Stimulated activated CD8-positive, alpha-beta memory T cell treated with anti-CD3 and anti-CD28 coated beads, Interleukin-15, amount 100 ng/mL, for 1 hour (primary cell): ENCODE data around the gene GRM8.
"Not testable (repeated sequence)": the region's sequence is repeated elsewhere in the genome, so short reads cannot be mapped to it uniquely, and the experiment has no call there.

ENCODE experiments used
- DNase-seq: peaks from one replicate; pipeline ENCODE4 v3.0.0-alpha.2; 2020; ENCODE audit warnings: low read depth

GRM8 gene

GRCh38 chr7:127029823-127030222 lies 222.9 kb downstream of the GRM8 start:
- DNase-seq, result no peak

- DNase-seq, result no peak
Measured at GRCh38 chr7:127021857-127022256, 230.9 kb downstream of the GRM8 start.

- DNase-seq, result no peak
Measured at GRCh38 chr7:127021019-127021738, 231.6 kb downstream of the GRM8 start.

GRCh38 chr7:127018889-127019288 lies 233.9 kb downstream of the GRM8 start:
- DNase-seq, result no peak

DNA sequence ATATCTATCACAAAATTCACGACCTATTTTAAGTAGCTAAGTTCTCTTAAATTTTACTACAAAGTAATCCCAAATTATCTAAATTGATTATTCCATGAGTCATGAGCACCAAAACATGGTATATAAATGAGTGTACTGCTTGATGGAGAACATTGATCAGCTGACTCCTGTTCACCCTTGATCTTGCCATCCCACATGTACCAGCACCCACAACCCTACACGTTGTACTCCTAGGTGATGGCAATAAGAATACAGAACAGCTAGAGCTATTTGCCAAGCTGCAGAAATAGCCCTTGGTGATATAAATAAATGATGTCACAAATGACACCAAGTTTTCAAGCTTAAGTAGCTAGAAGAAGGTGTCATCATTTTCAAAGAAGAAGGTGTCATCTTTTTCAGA lies 235.5 kb downstream of the GRM8 start:
- no peak for DNase-seq

DNA sequence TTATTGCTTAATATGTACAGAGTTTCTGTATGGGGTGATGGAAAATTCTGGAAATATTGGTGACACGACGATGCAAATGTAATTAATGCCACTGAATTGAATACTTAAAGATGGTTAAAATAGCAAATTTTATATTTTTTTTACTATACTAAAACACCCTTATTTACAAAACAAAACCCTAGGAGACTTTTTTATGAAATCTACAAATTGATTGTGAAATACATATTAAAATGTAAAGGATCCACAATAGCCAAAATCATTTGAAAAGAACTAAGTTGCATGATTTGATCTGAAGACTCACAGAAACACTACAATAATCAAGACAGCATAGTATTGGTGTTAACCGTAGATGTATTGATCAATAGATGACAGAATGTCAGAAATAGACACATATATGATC lies 252.0 kb downstream of the GRM8 start:
- DNase-seq, result no peak

DNA sequence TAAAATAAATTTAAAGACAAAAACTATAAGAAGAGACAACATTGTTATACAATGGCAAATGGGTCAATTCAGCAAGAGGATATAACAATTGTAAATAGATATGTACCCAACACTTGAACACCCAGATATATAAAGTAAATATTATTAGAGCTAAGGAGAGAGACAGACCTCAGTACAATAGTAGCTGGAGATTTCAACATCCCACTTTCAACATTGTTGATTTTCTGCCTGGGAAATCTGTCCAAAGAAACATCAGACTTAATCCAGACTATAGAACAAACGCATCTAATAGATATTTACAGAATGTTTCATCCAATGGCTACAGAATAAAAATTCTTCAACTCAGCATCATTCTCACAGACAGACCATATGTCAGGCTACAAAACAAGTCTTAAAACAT lies 256.1 kb downstream of the GRM8 start:
- DNase-seq, result no peak

- DNase-seq, result no peak
Measured at GRCh38 chr7:126993626-126994213, 259.0 kb downstream of the GRM8 start.

GRCh38 chr7:126988022-126988421 lies 264.7 kb downstream of the GRM8 start:
- no peak for DNase-seq

GRCh38 chr7:126979722-126980121 lies 273.0 kb downstream of the GRM8 start:
- no peak for DNase-seq

- no peak for DNase-seq
Measured at GRCh38 chr7:126978865-126979264, 273.9 kb downstream of the GRM8 start.

GRCh38 chr7:126973066-126973465 lies 279.7 kb downstream of the GRM8 start:
- DNase-seq, result no peak

DNA sequence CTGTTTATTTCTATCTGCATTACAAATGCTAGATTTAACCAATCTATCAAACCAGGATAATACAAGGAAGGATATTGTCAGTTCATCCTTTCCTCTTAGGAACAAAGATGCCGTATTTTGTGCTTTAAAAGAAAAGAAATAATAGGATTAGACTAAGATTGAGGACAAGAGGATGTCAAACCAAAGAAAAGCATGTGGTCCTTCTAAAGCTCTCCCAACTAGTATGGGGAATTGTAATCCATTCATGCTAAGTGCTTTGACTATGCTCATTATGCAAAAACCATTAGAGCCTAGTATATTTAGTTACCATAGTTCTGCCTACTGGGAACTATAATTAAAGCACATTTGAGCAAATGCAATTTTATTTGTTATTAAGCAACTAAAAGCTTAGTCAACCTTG lies 280.2 kb downstream of the GRM8 start:
- no peak for DNase-seq

DNA sequence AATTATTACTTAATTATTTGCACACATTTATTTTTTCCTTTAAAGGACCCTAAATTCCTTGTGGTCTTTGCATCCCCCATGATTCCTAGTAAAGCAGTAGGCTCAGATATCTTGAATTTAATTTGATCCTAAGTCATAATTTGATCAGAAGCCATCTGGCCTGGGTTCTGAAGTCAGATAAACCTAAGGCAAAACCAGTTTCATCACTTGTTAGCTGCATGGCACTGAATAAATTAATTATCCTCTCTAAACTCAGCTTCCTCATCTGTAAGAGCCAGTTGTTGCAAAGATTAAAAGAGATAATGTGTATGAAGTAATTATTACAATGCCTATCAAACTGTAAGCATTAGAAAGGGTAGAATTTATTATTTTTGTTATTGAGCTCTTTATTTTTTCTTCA lies 293.1 kb downstream of the GRM8 start:
- DNase-seq, result no peak

DNA sequence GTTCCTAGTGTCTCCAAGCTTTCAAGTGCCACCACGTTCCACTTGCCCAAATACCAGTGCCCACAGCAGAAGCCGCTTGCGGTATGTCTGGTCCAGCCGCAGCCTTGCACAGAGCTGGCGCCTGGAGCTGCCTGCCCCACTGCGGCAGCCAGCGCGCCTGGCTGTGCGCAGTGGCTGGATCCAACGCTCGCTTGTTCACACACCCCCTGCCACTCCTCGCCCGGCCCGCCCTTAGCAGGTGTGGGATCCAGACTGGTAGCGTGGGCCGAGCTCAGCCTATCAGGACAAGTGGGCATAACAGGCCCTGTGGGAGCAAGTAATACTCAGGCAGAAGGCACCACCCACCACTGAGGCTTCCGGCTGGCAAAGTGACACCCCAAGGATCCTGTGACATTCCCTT lies 294.4 kb downstream of the GRM8 start:
- DNase-seq, result no peak

DNA sequence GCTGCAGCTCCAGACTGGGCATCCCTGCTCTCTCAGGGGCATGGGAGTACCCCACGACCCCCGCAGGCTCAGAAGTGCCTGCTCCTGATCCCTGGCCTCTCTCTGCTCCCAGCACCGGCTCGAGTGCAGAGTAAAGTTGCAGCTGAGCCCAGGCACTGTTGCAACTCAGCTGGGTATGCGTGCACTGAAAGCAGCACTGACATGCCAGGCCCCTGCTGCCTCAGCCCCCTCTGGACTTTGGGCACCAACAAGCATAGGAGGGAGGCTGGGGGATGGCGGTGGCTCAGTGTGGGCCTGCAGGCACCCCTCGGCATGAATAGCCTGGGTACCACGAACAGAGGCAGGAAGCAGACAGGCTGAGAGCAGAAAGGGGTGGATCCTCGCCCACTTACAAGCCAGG lies 295.3 kb downstream of the GRM8 start:
- DNase-seq, result no peak

DNA sequence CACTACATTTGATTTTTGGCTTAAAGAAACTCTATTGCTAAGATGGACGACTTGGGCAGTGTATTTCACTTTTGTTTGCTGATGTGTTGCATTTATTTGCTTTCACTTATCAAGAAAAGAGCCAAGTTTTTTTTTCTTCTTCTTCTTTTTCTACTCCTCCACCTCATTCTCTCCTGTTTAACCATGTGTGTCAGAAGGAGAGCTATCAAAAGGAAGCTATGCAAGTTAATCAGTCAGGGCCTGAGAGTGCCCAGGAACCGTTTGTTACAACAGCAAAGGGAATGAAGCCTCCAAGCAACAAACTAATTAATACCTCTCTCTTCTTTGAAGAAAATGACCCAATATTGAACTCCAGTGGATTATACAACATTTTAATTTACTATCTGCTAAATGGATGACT lies 299.3 kb downstream of the GRM8 start:
- DNase-seq, result no peak

DNA sequence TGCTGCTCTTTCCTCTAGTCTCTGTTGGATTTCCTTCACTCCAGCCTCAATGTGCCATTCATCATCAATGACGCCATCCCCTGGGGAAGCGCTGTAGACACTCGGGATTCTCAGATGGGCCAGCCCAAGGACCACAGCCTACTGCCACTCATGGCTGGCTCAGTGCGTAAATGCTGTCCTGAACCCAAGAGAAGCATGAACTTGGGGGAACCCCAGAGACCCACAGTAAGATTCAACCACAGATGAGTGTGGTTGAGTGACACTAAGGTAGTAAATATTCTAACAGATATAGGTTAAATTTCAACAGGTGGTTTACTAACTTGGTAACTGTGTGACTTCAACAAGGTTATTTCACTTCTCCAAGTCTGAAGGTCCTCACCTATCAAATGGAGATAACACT lies 304.1 kb downstream of the GRM8 start:
- DNase-seq, result no peak

- DNase-seq, result no peak
Measured at GRCh38 chr7:126940723-126941307, 311.9 kb downstream of the GRM8 start.

- no peak for DNase-seq
Measured at GRCh38 chr7:126937171-126937570, 315.6 kb downstream of the GRM8 start.

- no peak for DNase-seq
Measured at GRCh38 chr7:126931581-126931980, 321.2 kb downstream of the GRM8 start.

DNA sequence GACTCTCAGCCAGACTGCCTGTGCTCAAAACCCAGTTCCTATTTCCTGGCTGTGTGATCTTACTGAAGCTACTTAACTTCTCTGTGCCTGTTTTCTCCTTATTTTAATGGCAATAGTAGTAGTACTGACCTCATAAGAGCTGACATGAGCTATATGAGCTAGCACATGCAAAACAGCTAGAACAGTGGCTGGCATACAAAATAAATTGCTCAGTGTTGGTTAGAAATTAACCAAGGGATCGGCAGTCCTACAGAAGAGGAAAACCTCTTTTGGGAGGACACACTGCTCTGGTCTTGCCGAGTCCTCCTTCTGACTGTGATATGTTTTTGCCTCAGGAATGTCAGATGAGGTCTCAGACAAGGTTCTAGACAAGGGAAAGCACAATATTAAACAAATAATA lies 322.6 kb downstream of the GRM8 start:
- no peak for DNase-seq

- no peak for DNase-seq
Measured at GRCh38 chr7:126924477-126924876, 328.3 kb downstream of the GRM8 start.

- DNase-seq, result not testable (repeated sequence)
Measured at GRCh38 chr7:126911627-126912026, 341.1 kb downstream of the GRM8 start.
